Ovary (tissue), 3 donors: Measurements from ENCODE around the gene EHMT2.

Source experiments
- CTCF ChIP-seq, 3 donors: fragments of 450-650 bp in 2 of 3; fragments of 200-600 bp in 1 of 3; IDR thresholded peaks; one replicate each; pipeline versions ENCODE4 v1.5.1 to v1.8.0; 2016 to 2022; ENCODE audit warnings: antibody characterized with exemption in 3 of 3, mild to moderate bottlenecking in 1 of 3
- EP300 ChIP-seq: sonication (generic); formaldehyde crosslinking; IDR thresholded peaks from one replicate; pipeline ENCODE4 v1.6.1; 2017; ENCODE audit warnings: antibody characterized with exemption
- POLR2A ChIP-seq: fragments of 450-650 bp; IDR thresholded peaks from one replicate; pipeline ENCODE4 v1.6.1; 2017; ENCODE audit warnings: antibody characterized with exemption, mild to moderate bottlenecking, moderate library complexity
- donor health status: DM: no; HTN: no; CAD: no.

- TF ChIP-seq POLR2A (no peak), CTCF (IDR thresholded peaks at IDR 0.05) (no peak), EP300 (no peak)
Observed at GRCh38 chr6:31919624-31920303, 22.3 kb upstream of the EHMT2 start.
